Activated naive CD4-positive, alpha-beta T cell treated with anti-CD3 and anti-CD28 coated beads, Interleukin-2, amount 50 U/mL, for 16 hours (primary cell): Measurements from ENCODE around the gene BMPR1A.

Experiments
- DNase-seq: peaks from one replicate; pipeline ENCODE4 v3.0.0-alpha.2; 2020

The BMPR1A gene

DNA sequence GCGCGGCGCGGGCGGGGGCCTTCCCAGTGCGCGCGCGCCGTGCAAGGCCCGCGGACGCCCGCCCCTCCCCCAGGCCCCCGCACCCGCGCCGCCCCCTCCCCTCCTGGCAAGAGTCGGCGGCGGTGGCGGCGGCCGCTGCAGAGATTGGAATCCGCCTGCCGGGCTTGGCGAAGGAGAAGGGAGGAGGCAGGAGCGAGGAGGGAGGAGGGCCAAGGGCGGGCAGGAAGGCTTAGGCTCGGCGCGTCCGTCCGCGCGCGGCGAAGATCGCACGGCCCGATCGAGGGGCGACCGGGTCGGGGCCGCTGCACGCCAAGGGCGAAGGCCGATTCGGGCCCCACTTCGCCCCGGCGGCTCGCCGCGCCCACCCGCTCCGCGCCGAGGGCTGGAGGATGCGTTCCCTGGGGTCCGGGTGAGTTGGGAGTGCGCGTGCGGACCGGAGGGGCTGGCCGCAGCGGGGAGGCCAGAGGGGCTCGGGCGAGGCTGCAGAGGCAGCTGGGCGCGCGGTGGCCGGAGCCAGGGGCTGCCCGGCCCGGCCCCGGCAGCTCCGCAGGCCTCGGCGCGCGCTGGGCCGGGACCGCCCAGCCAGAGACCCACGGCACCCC lies at the start of gene BMPR1A:
Gene BMPR1A, plus strand, starts transcription at position 109 of the 602 bp plus-strand sequence. CDS start 119,400 bp downstream, outside the sequence.
- no peak for DNase-seq

DNA sequence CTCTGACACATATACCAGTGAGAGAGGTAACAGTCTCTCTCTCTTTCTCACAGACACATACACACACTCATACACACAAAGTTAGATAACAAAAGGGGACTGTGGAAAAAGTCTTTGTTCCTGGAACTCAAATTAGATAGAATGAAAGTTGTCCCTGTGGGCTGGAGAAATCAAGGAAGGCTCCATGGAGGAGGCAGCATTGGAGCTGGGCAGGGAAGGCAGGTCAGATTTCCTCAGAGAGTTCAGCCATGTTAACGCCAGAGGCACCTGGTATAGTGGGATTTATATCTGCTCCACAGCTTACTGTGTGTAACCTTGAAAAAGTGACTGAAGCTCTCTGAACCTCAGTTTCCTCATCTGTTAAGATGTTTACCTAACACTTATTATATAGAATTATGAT lies 49.4 kb upstream of the BMPR1A start:
- no peak for DNase-seq

DNA sequence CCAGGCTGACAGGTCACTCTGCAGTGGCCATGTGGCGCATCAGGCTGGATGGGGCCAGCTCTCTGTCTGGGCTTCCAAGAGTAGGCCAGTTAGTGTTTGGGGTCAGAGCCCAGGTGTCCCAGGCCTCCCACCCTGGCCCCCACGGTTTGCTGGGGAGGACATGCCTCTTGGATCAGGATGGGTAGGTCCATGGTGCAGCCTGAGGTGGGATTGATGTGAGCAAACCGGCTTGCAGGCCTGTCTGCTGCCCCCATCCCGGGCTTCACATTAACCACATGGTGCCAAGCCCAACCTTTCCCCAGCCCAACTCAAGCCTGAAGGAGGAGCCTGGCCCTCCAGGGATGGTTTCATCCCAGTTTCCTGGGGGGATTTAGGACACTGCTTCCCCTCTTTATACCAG lies 48.9 kb upstream of the BMPR1A start:
- no peak for DNase-seq

DNA sequence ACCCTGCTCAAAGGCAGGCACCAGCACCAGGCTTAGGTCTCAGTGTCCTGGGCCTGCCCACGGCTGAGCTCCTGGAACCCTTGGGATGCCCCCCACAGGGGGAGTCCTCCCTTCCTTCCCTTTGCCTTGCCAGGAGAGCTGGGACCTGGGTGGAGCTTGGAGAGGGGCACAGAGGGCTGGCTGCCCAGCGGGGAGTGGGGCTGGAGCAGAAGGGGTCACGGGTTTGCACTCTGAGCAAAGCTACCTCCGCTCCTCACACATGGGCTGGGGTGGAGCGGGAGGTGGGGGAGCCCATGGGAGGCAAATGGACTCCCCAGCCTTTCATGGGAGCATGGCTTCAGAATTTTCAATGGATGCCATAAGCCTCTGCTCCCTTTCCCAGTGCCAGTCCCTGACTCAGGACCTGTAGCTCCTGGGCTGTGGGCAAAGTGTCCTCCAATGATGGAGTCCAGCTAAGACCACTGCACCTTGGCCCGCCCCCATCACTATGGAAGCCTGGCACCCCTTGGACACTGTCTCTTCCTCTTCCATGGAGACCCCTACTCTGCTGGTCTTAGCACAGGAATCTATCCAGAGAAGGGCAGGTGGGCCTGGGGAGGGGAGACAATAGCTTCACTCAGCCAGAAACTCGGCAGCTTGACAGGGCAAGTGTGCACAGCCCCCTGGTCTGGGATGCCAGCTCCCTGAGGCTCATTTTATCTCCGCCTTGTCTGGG lies 48.2 kb upstream of the BMPR1A start:
- DNase-seq, result no peak

DNA sequence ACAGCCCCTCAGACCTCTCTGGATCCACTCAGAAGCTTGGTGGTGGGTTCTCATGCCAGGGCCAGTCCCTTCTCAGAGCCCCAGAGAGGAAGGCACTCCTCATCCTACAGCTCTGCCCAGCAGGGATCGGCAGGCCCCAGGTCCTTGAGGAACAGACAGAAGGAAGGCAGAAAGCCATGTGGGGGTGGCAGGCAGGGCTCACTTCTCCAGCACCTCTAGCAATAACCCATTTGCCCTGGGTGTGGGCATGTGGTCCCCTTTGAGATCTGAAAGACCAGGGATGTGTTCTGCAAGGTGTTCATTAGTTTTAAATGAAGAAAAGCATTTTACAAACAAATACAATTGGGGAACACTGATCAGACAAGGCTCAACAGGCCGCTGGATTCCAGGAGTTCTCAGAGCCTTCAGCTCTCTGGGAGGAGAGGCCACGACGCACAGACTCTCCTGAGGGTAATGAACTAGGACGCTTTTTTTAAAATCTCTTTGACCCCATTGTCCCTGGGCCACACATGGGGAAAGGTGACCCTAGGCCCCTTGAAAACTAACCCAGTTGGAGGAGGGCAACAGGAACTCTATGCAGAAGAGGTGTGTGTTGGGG lies 47.5 kb upstream of the BMPR1A start:
- DNase-seq, result no peak

DNA sequence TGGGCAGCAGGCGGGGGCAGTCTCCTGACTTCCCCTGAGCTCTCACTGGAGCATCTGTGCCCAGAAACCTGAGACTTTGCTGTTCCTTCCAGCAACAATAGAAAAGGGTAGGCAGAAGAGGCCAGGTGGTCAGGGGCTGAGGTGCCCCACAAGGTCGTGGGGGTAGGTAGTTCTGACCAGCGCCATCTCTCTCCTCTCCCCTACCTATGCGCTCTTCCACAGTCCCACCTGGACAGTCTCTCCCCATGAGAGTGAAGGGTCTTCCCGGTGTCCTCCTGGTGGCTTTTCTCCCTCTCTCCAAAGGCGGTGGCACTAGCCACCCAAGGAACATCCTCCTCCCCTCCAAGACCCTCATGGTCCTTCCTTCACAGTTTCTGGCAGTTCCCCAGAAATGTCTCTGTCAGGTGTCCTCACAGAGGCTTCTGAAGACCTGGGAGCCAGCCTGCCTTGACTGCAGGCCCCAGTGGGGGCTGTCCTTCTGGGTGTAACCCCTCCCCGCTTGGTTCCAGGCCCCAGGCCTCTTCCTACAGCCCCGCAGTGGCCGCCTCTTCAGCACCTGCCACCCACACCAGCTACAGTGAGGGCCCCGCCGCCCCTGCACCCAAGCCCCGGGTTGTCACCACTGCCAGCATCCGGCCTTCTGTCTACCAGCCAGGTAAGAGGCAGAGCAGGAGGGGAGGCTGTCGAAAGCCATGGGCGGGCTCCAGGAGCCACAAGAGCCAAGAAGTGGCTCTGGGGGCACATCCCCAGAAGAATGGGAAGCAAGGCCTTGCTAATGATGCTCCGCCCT lies 46.8 kb upstream of the BMPR1A start:
- DNase-seq, result no peak

DNA sequence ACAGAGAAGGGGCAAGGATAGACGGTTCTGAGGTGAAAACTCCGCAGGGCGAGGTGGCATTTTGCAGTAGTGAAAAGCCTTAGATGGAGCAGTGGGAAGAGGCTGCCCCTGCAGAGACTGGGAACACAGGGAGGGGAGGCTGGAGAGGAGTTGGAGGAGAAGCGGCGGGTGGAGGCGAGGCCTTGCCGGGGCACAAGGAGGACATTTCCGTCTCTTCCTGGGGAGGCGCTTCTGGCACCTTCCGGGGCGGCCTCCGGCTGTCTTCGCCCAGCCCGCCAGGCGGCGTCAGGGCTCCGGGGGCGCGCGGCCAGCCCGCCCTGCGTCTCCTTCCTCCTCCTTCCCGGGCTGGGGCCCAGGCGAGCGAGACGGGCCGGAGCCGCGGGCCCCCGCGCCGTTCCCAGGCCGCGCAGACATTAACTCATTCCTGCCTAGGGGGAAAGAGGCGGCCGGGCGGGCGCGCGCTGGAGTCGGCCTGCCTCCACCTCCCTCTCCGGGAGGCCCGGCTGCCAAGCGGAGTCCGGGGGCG lies 45.4 kb upstream of the BMPR1A start:
- peak; percentile 86 for DNase-seq

DNA sequence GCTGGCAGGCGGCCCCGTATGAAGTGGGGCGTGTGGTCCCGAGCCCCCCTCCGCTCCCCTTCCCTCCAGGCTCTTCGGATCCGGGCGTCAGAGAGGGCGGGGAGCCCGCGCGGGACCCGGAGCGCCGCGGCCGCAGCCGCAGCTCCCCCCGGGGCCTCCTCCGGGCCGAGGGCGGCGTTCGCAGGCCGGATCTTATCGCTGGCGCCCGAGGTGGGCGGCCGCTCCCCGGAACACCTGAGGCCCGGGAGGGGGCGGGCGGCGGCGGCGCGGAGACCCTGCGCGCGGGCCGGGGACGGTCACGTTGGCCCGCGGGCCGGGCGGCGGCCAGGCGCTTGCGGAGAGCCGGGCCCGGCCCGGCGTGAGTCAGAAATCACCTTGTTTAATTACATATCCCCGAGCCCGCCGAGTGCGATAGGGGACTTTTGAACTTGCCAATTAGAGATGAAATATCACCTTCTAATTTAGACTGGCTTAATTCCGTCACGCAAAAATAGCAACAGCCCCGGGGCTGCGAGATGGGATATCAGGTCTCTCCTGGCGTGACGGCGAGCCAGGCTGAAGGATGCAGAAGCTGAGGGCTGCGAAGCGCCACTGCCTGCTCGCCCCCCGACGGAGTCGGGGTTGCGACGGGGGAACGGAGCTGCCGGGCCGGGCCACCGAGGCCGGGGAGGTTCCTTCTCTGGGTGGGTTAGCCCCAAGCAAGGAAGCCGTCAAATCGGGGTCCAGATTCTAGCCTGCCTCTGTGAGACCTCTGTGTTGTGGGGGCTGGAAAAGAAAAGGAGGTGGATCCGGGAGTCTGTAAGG lies 44.7 kb upstream of the BMPR1A start:
- DNase-seq, result peak; percentile 63

DNA sequence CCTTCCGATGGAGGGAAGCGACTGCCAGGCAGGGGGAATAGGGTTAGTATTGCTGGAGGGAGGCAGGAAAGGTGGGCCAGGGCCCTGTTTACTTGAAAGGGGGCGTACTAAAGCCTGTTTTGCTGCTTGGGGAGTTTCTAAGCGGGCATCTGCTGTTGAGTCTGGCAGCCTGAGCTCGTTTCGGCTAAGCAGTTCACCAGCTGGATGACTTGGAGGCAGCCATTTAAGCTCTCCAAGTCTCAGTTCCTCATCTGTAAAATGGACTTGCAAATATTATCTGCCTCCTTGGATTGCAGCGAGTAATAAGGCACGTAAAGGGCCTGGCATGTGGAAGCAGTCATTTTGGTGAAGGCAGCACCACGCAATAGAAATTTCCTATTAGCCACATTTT lies 44.1 kb upstream of the BMPR1A start:
- no peak for DNase-seq

DNA sequence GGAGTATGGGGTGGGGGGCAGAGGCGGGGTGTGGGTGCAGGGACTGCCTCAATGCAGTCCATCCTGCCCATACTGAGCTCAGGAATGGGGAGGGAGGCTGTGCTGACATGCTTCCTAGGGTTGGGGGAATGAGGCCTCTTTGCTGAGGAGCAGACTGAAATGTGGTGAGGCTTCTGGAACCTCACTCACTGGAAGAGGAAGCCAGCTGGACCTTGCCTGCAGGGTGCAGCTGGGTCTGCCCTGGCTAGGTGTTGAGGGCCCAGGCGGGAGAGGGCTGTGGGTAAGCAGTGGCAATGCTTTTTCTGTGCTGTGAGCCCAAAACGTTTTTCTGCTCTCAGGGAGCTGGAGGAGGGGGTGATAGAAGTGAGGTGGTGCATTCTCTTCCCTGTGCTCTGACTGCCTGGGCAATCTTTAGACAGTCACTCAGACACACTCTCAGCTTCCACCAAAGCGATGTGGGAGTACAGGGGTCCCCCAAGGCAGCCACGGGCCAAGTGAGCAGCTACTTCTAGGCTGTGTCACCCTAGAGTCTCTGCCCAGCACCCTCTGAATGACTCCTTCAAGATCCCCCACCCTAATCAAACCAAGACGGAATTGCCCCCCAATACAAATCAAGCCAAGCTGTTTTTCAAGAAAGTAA lies 41.1 kb upstream of the BMPR1A start:
- no peak for DNase-seq

DNA sequence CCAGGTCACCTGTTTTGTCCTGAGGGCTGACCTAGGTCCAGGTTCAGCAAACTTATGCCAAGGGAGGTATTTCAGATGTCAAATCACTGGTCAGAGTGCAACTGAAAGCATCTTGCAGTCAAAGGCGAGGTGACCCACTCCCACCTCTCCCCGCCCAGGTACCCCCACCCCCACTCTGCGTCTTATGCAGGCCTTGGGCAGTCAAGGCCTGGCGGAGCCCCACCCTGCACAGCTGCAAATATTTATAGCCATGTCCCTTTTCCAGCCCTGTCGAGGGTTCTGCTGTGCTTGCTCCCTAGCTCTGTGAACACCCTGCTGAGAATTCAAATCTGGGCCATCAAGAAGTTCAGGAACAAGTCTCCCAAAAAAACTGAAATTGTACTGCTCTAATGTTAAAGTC lies 40.6 kb upstream of the BMPR1A start:
- no peak for DNase-seq

DNA sequence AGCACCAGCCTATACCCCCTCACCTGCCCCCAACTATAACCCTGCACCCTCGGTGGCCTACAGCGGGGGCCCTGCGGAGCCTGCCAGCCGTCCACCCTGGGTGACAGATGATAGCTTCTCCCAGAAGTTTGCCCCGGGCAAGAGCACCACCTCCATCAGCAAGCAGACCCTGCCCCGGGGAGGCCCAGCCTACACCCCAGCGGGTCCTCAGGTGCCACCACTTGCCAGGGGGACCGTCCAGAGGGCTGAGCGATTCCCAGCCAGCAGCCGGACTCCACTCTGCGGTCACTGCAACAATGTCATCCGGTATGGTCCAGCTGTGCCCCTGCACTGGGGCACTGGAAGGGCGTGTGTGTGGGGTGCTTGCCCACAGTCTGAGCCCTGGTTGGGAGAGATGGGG lies 40.0 kb upstream of the BMPR1A start:
- DNase-seq, result no peak

DNA sequence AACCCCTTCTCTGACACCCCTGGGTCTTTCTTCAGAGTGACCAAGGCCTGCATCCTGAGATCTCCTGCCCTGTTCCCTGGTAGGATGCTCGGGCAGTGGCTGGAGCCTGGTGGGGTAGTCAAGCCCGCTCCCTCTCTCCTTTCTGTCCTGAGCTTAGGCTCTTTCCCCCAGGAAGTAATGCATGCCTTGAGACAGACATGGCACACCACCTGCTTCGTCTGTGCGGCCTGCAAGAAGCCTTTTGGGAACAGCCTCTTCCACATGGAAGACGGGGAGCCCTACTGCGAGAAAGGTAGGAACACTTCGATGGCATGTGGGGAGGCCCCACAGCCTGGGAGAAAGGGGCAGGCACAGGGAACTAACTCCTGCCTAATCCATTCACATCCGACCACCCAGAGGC lies 37.9 kb upstream of the BMPR1A start:
- no peak for DNase-seq

DNA sequence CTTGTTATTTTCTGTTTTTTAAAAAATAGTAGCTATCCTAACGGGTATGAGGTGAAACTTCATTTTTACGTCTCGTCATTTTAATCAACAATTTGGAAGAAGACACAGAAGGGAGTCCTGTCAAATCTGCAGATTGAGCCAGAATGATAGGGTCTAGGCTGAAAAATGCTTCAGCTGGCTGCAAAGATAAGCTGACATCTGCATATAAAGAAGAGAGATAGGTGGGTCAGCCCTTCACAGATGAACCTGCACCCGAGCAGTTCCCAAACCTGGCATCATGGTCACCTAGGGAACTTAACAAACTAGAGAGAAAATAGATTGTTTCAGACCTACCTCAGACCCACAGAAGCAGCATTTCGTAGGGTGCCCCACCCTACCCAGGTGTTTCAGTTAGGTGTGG lies 35.2 kb upstream of the BMPR1A start:
- no peak for DNase-seq

DNA sequence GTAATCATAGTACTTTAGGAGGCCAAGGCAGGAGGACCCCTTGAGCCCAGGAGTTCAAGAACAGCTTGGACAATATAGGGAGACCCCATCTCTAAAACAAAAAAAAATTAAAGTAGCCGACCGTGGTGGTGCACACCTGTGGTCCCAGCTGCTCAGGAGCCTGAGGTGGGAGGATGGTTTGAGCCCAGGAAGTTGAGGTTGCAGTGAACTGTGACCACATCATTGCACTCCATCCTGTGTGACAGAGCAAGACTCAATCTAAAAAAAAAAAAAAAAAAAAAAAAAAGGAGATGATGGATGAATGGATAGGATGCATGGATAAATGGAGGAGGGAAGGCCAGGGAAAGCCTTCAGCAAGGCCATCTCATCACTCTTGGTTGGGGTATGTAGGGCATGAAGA lies 33.4 kb upstream of the BMPR1A start:
- DNase-seq, result no peak

DNA sequence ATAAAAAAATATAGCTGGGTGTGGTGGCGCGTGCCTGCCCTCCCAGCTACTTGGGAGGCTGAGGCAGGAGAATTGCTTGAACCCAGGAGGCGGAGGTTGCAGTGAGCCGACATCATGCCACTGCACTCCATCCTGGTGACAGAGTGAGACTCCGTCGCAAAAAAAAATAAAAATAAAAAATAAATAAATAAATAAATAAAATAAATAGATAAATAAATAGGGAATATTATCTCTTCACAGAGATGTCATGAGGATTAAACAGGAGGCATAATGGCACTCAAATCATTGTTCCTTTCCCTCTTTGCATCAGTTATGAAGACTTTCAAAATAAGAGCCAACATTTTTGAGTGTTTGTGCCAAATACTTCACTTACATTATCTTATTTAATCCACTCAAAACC lies 32.0 kb upstream of the BMPR1A start:
- DNase-seq, result no peak

DNA sequence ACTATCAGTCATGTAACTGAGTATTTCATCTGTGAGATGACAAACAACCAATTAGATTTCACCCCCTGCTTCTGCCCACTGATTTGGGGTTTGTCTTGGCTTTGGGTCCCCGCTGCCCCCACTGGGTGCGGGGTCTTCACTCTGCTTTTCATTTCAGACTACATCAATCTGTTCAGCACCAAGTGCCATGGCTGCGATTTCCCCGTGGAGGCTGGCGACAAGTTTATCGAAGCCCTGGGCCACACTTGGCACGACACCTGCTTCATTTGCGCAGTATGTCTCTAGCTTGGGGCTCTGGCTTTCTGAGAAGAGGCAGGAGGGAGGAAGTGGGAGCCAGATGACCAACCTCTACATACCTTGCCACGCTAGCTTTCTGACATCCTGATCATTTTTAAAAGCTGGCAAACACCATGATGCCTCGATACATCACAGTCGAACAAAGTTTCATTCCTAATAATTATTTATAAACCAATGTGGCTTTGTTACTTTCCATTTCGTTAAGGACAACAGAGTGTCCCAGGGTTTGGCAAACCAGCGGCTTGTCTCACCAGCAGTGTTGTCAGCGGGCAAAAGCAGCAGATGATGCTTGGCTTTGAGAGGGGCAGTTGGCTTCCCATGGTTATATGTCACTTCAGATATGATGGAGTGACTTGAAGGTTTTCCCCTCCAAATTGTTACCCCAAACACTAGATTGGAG lies 30.3 kb upstream of the BMPR1A start:
- DNase-seq, result no peak

DNA sequence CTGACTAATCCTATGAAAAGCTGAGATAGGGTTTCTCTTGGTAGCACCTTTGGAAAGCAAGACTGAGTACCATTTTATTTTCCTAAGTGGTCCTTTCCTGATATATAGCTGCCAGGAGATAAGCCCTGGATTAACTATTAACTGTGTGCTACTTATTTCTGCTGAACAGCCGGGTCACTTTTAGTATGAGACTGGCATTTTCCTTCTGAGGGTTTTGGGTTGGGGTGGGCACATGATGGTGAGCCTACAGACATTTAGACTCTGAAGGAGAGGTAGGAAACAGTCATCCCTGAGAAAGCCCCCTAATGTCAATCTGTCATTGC lies 29.8 kb upstream of the BMPR1A start:
- no peak for DNase-seq

DNA sequence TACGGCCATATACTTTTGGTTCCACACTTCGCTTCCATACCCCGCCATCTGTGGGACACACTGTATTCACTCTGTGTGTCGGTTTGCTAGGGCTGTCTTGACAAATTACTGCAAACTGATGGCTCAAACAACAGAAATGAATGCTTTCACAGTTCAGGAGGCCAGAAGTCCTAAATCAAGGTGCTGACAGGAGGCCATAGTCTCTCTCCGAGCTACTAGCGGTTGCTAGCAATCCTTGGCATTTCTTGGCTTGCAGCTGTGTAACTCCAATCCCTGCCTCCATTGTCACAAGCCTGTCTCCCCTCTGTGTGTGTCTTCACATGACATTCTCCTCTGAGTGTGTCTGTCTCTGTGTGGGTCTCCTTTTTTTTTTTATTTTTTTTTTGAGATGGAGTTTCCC lies 28.9 kb upstream of the BMPR1A start:
- no peak for DNase-seq

DNA sequence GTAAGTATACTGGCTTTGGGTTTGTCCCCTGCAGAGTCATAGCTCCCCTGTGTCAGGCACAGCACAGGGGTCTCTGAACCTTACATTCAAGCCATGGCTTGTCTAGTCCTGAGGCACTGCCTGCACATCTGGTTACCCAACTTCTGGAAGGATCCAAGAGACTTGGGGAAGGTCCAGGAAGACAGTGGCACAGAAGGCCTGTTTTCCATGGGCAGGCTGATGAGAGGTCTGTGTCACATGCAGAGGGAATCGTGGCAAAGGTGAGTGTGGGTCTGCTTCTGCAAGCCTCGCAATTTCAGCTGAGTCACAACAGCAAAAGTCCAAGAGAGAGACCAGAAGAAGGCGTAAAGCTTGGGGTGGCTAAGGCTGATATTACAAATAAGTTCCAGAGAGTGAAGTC lies 28.4 kb upstream of the BMPR1A start:
- DNase-seq, result no peak

DNA sequence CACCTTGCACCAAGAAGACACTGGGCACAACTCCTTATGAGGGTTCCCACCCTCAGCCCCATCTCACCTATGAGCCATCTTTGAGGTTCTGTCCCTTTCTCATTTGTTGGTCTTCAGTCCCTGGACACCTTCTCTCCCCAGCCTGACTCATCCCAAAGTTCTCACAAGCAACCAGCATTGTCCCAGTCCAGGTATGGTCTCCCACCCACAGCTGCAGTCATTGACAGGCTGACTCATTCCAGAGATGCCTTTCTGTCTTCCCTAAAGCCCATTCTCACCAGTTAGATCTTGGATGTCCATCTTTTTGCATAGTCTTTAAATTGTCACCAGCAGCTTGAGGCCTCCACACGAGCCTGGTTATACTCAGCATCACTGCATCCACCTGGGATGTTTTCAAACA lies 26.7 kb upstream of the BMPR1A start:
- no peak for DNase-seq

DNA sequence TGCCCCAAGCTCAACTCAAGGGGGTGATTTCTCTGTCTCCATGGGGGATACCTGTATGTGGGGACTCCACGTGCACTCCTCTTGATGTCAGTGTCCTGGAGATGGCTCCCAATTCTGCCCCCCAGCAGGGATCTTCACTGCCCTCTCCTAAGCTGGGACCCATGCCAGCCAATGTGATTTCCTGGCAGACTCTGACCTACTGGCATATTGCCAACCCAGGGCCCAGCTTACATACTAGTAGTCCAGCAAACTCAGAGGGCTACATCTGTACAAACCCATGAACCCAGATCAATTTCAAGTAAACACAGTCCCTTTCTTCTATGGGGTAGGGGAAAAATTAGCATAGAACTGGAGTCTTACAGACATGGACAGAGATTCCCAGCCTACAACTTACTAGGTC lies 26.2 kb upstream of the BMPR1A start:
- no peak for DNase-seq
